Body of pancreas (tissue), 4 donors: Measurements from ENCODE around the gene COL5A2.

Experiments
- CTCF ChIP-seq, 7 experiments: fragments of 450-650 bp in 4 of 7; fragments of 200-600 bp in 3 of 7; sonication (generic) in 3 of 7; IDR thresholded peaks; one replicate each; pipeline ENCODE4 v1.5.1; 2016 to 2019; ENCODE audit warnings: antibody characterized with exemption in 7 of 7
- POLR2A ChIP-seq, 3 donors: fragments of 450-650 bp; IDR thresholded peaks; one replicate each; pipeline ENCODE4 v1.6.1; 2016; ENCODE audit warnings: antibody characterized with exemption in 3 of 3, mild to moderate bottlenecking in 2 of 3

- TF ChIP-seq POLR2A (IDR thresholded peaks at IDR 0.05) (no peak), CTCF (IDR thresholded peaks at IDR 0.05) (no peak)
Observed at GRCh38 chr2:189125195-189125594, 54.4 kb downstream of the COL5A2 start.
